Measurements from ENCODE around the gene TNFSF11.

TNFSF11 gene

GRCh38 chr13:42577538-42577937 lies 3.6 kb downstream of the TNFSF11 start:
- Mint-ChIP-seq H3K4me1 (ENCODE audit: low read depth) (peaks cover 35% of the 10 kb centered on the region), H3K36me3 (ENCODE audit: low read depth) (peaks cover 16% of the 10 kb centered on the region), H3K27ac (no peak overlapping the region), H3K9me3 (no peaks in the 10 kb centered on the region), H3K4me3 (peak overlapping the region; percentile 81), H3K27me3 (peaks cover 57% of the 10 kb centered on the region)

GRCh38 chr13:42580644-42581043 lies 6.7 kb downstream of the TNFSF11 start:
- no peak overlapping the region for H3K4me3 Mint-ChIP-seq
- H3K27me3 Mint-ChIP-seq: peaks cover 40% of the 10 kb centered on the region
- H3K36me3 Mint-ChIP-seq (ENCODE audit: low read depth): peaks cover 12% of the 10 kb centered on the region
- H3K27ac Mint-ChIP-seq: no peak overlapping the region
- peaks cover 21% of the 10 kb centered on the region for H3K4me1 Mint-ChIP-seq (ENCODE audit: low read depth)
- H3K9me3 Mint-ChIP-seq: no peaks in the 10 kb centered on the region

DNA sequence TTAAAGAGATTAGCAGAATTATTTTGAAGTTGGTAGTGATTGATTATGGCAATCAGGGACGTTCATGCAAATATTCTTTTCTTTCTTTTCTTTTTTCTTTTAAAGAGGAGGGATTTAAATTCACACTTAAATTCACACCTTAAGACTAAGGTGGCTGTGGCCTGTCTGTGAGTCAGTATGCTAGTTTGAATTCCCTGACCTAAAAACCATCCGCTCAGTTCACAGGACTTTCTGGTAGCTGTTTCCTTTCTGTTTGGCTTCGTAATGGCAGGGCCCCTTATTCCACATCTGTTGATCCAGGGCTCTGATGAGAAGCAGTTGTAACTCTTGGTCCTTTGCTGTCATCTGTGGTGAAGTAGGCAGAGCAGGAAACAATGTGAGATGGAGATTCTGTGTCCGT lies 7.5 kb downstream of the TNFSF11 start:
- Mint-ChIP-seq H3K27me3 (peaks cover 32% of the 10 kb centered on the region), H3K27ac (no peak overlapping the region), H3K4me1 (ENCODE audit: low read depth) (peaks cover 13% of the 10 kb centered on the region), H3K36me3 (ENCODE audit: low read depth) (peaks cover 12% of the 10 kb centered on the region), H3K9me3 (no peaks in the 10 kb centered on the region), H3K4me3 (no peak overlapping the region)

DNA sequence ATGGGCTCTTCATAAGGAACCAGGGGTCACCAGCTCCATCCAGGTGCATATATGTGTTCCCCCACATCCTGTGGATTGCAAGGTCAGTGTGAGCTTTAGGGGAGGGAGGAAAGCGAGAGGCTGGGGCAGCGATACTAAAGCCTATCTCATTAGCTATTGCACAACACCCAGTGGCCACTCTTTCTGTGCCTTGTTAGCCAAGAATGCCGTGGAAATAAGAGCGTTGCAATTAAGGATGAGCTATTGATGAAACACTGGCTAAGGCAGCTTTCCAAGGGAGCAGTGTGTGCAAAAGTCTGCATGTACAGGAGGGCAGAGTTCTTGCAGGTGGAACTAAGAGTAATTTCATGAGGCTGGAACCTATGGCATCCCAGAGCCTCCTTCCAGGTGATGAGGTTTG lies 17.6 kb downstream of the TNFSF11 start:
- Mint-ChIP-seq H3K4me1 (ENCODE audit: low read depth) (no peaks in the 10 kb centered on the region), H3K4me3 (no peak overlapping the region), H3K36me3 (ENCODE audit: low read depth) (no peaks in the 10 kb centered on the region), H3K27me3 (no peaks in the 10 kb centered on the region), H3K27ac (peak overlapping the region; percentile 6), H3K9me3 (no peaks in the 10 kb centered on the region)

DNA sequence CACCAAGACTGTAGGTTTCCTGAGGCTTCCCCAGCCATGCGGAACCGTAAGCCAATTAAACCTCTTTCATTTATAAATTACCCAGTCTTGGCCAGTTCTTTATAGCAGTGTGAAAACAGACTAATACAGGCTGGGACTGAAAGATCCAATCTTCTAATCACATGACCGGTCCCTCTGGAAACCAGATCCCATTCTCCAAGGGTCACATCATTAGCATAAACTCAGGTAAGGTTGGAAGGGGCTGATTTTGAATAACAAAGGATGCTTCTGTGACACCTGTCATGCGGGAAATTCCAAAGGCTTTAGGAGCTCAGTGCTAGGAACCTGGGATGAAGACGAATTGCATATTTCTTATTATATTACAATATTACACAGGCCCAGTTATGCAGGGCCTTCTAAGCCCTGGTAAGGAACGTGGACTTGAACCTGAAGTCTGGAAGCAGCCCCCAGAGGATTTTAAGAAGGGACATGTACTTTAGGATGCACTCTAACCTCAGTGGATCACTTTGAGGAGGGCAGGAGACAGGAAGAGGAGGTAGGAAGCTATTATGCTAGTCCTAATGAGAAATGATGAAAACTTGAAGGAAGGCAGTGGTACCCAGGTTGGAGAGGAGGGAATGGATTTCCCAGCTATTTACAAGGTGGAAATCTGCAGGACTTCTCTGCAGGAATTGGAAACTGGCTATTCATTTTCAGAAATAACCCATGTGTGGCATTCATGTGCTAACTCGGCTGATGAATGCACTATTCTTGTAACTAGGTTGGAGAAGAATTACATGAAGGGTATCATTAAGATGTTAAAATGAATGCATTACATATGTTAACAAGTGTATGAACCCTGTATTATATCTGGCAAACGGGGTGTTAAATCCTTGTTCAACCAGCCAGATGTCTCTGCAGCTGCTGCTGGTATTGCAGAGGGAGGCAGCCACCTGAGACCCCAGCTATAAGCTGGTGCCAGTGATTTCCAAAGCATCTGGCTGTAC lies 19.3 kb downstream of the TNFSF11 start:
- no peaks in the 10 kb centered on the region for H3K4me1 Mint-ChIP-seq (ENCODE audit: low read depth)
- H3K36me3 Mint-ChIP-seq (ENCODE audit: low read depth): no peaks in the 10 kb centered on the region
- no peaks in the 10 kb centered on the region for H3K27me3 Mint-ChIP-seq

GRCh38 chr13:42594481-42595252 lies 20.7 kb downstream of the TNFSF11 start:
- H3K9me3 Mint-ChIP-seq: no peaks in the 10 kb centered on the region
- H3K27ac Mint-ChIP-seq: no peak overlapping the region
- H3K4me3 Mint-ChIP-seq: no peak overlapping the region
- H3K27me3 Mint-ChIP-seq: no peaks in the 10 kb centered on the region
- H3K36me3 Mint-ChIP-seq (ENCODE audit: low read depth): no peaks in the 10 kb centered on the region
- H3K4me1 Mint-ChIP-seq (ENCODE audit: low read depth): peaks cover under 1% of the 10 kb centered on the region

More for the DNA sequence above, 19.3 kb downstream of the TNFSF11 start:
- H3K4me3 Mint-ChIP-seq: no peak overlapping the region
- no peak overlapping the region for H3K27ac Mint-ChIP-seq
- H3K9me3 Mint-ChIP-seq: no peaks in the 10 kb centered on the region

DNA sequence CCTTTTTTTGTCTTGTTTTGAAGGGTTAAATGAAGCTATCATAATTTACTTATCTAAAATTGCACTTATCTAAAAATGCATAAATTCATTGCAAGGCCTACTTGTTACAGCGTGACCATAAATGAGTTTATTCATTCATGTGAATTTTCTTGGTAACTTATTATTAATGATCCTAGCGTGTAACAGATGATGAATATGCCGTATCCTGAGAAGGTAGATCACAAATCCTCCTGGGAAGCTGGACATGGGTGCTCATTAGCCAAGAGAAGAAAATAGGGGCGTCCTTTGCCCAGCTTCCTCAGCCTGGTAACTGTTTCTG lies 21.3 kb downstream of the TNFSF11 start:
- H3K9me3 Mint-ChIP-seq: no peaks in the 10 kb centered on the region
- no peak overlapping the region for H3K27ac Mint-ChIP-seq
- H3K4me3 Mint-ChIP-seq: no peak overlapping the region
- H3K27me3 Mint-ChIP-seq: peaks cover 3% of the 10 kb centered on the region
- peaks cover 6% of the 10 kb centered on the region for H3K4me1 Mint-ChIP-seq (ENCODE audit: low read depth)
- H3K36me3 Mint-ChIP-seq (ENCODE audit: low read depth): no peaks in the 10 kb centered on the region

DNA sequence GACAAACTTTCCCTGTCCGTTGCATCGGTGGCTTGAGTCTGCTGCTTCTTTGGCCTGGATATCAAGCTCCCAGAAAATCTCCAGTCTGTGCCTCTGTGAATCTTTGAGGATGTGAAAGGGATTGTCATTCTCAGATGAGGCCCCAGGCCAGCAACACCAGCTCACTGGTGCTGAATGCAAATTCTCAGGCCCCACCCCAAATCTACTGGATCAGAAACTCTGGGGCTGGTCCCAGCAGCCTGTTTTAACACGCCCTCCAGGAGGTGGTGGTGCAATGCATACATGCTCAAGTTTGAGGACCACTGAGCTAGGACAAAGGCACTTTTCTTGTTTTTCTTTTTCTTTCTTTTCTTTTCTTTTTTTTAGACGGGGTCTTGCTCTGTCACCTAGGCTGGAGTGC lies 23.6 kb downstream of the TNFSF11 start:
- Mint-ChIP-seq H3K27ac (no peak overlapping the region), H3K4me1 (ENCODE audit: low read depth) (peaks cover 25% of the 10 kb centered on the region), H3K27me3 (peaks cover 3% of the 10 kb centered on the region), H3K9me3 (no peaks in the 10 kb centered on the region), H3K4me3 (no peak overlapping the region), H3K36me3 (ENCODE audit: low read depth) (peaks cover 4% of the 10 kb centered on the region)

- Mint-ChIP-seq H3K9me3 (no peaks in the 10 kb centered on the region), H3K27me3 (peaks cover 3% of the 10 kb centered on the region), H3K36me3 (ENCODE audit: low read depth) (peaks cover 4% of the 10 kb centered on the region), H3K4me1 (ENCODE audit: low read depth) (peaks cover 25% of the 10 kb centered on the region), H3K4me3 (peak overlapping the region; percentile 59), H3K27ac (peak overlapping the region; percentile 80)
Observed at GRCh38 chr13:42600943-42601342, 27.0 kb downstream of the TNFSF11 start.

GRCh38 chr13:42602906-42603305 lies 29.0 kb downstream of the TNFSF11 start:
- Mint-ChIP-seq H3K9me3 (no peaks in the 10 kb centered on the region), H3K27ac (no peak overlapping the region), H3K4me1 (ENCODE audit: low read depth) (peaks cover 25% of the 10 kb centered on the region), H3K4me3 (no peak overlapping the region), H3K36me3 (ENCODE audit: low read depth) (peaks cover 4% of the 10 kb centered on the region), H3K27me3 (peaks cover 7% of the 10 kb centered on the region)

- peak overlapping the region; percentile 24 for H3K27ac Mint-ChIP-seq
Observed at GRCh38 chr13:42603571-42603970, 29.6 kb downstream of the TNFSF11 start.

DNA sequence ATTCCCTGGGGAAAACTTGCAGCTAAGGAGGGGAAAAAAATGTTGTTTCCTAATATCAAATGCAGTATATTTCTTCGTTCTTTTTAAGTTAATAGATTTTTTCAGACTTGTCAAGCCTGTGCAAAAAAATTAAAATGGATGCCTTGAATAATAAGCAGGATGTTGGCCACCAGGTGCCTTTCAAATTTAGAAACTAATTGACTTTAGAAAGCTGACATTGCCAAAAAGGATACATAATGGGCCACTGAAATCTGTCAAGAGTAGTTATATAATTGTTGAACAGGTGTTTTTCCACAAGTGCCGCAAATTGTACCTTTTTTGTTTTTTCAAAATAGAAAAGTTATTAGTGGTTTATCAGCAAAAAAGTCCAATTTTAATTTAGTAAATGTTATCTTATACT lies 33.6 kb downstream of the TNFSF11 start:
- Mint-ChIP-seq H3K4me3 (no peak overlapping the region), H3K36me3 (ENCODE audit: low read depth) (no peaks in the 10 kb centered on the region), H3K9me3 (no peaks in the 10 kb centered on the region), H3K27ac (no peak overlapping the region), H3K4me1 (ENCODE audit: low read depth) (no peaks in the 10 kb centered on the region), H3K27me3 (peaks cover 8% of the 10 kb centered on the region)

More at GRCh38 chr13:42603571-42603970, 29.6 kb downstream of the TNFSF11 start:
- Mint-ChIP-seq H3K9me3 (no peaks in the 10 kb centered on the region), H3K27me3 (peaks cover 7% of the 10 kb centered on the region), H3K36me3 (ENCODE audit: low read depth) (peaks cover 4% of the 10 kb centered on the region), H3K4me1 (ENCODE audit: low read depth) (peaks cover 25% of the 10 kb centered on the region), H3K4me3 (no peak overlapping the region)

DNA sequence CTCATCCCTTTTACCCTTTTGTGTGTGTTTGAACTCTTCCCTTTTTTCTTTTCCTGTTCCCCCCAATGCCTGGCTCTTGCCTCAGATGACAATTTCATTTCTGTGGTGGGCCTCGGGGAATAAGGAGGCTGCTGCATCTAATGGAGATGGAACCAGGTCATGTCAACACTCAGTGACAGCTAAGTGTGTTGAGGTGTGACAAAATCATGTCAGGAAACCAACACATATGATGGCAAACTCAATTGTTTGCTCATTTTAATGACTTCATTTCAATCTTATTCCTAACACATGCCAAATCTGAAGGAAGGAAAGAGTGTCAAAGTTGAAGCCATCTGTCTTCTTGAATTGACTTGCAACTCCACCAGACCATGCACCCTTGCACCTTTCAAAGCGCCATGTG lies 36.7 kb downstream of the TNFSF11 start:
- Mint-ChIP-seq H3K27me3 (peaks cover 15% of the 10 kb centered on the region), H3K4me3 (no peak overlapping the region), H3K36me3 (ENCODE audit: low read depth) (no peaks in the 10 kb centered on the region), H3K27ac (no peak overlapping the region), H3K4me1 (ENCODE audit: low read depth) (peaks cover 3% of the 10 kb centered on the region), H3K9me3 (no peaks in the 10 kb centered on the region)

- Mint-ChIP-seq H3K4me3 (no peak overlapping the region), H3K9me3 (no peaks in the 10 kb centered on the region), H3K4me1 (ENCODE audit: low read depth) (peaks cover 3% of the 10 kb centered on the region), H3K27ac (no peak overlapping the region), H3K36me3 (ENCODE audit: low read depth) (no peaks in the 10 kb centered on the region), H3K27me3 (peaks cover 15% of the 10 kb centered on the region)
Observed at GRCh38 chr13:42611086-42611779, 37.3 kb downstream of the TNFSF11 start.

All from stimulated activated naive CD8-positive, alpha-beta T cell treated with anti-CD3 and anti-CD28 coated beads, Interleukin-15, Interleukin-2, amounts not matched to agents 100 ng/mL and 50 ng/mL, for 24 hours (primary cell).